Psoas muscle (tissue), 8 donors: ENCODE results near the gene PEAR1. TPM values are rescaled to one million over a fixed set of nuclear protein-coding genes. Genes with fewer than 3 reads are reported as not detected.

Source experiments
- ATAC-seq, 4 donors: fragments of 200-7000 bp; cut with Tn5 transposase; one replicate each; pipeline ENCODE4 v1.9.1; 2020; ENCODE audit warnings: moderate library complexity in 3 of 4, mild to moderate bottlenecking in 2 of 4
- DNase-seq, 2 donors: peaks; one replicate each; pipeline ENCODE4 v3.0.0-alpha.2; 2020
- H3K27ac ChIP-seq: fragments of 200-600 bp; one replicate; pipeline ENCODE4 v1.8.0; 2022
- H3K27me3 ChIP-seq, 3 donors: fragments of 200-600 bp in 1 of 3; one replicate each; pipeline versions ENCODE4 v1.6.1 to v1.8.0; 2013 to 2022; ENCODE audit warnings: low read length in 2 of 3, mild to moderate bottlenecking in 2 of 3, moderate library complexity in 1 of 3; ENCODE audit not compliant: insufficient read depth in 3 of 3
- H3K36me3 ChIP-seq, 2 donors: fragments of 200-600 bp in 1 of 2; one replicate each; pipeline versions ENCODE4 v1.6.1 to v1.8.0; 2013 to 2022; ENCODE audit warnings: low read depth in 1 of 2, mild to moderate bottlenecking in 1 of 2, moderate library complexity in 1 of 2; ENCODE audit not compliant: insufficient read depth in 1 of 2
- H3K4me1 ChIP-seq: fragments of 200-600 bp; one replicate; pipeline ENCODE4 v1.8.0; 2022
- H3K4me3 ChIP-seq: fragments of 200-600 bp; one replicate; pipeline ENCODE4 v1.8.0; 2022; ENCODE audit warnings: mild to moderate bottlenecking
- H3K9me3 ChIP-seq: fragments of 200-600 bp; one replicate; pipeline ENCODE4 v1.8.0; 2022
- WGBS, 3 donors: extraction: QIAGEN DNeasy Blood & Tissue Kit; methylation state at CpG; one replicate each; pipeline versions ENCODE4 v1.1.6 to v1.1.7; 2013; 5-methylcytosine and 5-hydroxymethylcytosine counted together
- intact Hi-C, 2 donors: fragments of 100-400 bp; cut with DNase I; formaldehyde crosslinking; loops; one replicate each; pipeline versions ENCODE4 v1.11.0 to v1.14.2; 2022
- polyA plus RNA-seq, 3 donors: library from polyadenylated mRNA; stranded (reverse); fragments of 200-250 nt; gene quantifications; one replicate each; pipeline ENCODE4 v1.2.3, GENCODE V29; 2013
- total RNA-seq, 4 donors: library from RNA; stranded (reverse); fragmentation: NEBNext Ultra II Directional in 2 of 4; extraction: Animal tissue kit (Norgen Biotek cat#: 25700) in 2 of 4; gene quantifications; one replicate each; pipeline versions ENCODE4 v1.2.1 to v1.2.4, GENCODE V29; 2021 to 2023
- TF ChIP-seq, protein P1 (sequence below): fragments of 200-600 bp; IDR thresholded peaks from one replicate; pipeline ENCODE4 v1.8.0; 2022; ENCODE audit warnings: antibody characterized with exemption
- donor health status: healthy with polysubstance abuse.
- donor health status: DM: no; HTN: no; CAD: no; lungs with moderate emphysema.
- donor health status: Bipolar disorder and iron deficiency.
- donor health status: healthy.
- donor health status: DM: yes; HTN: yes; CAD: no.
- donor health status: DM: no; HTN: no; CAD: no.
- donor health status: DM: no; HTN: no; CAD: no.
- donor health status: DM: yes; HTN: yes; CAD: no.

PEAR1 gene
- total and polyA plus RNA-seq, 7 donors: 2.1 to 7.3 (median 3.8) TPM

DNA sequence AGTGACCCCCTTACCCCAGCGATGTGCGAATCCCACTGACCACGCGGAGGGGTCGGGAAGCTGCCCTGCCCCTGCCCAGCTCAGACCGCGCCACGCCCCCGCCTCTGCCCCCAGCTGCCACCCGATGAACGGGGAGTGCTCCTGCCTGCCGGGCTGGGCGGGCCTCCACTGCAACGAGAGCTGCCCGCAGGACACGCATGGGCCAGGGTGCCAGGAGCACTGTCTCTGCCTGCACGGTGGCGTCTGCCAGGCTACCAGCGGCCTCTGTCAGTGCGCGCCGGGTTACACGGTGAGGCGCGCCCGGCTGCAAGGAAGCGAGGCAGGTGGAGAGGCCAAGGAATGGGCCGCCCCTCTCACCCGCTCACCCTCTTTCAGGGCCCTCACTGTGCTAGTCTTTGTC lies 15.0 kb downstream of the PEAR1 start:
- no peaks in the 10 kb centered on the region for H3K4me1 ChIP-seq
- no peaks in the 10 kb centered on the region for H3K9me3 ChIP-seq
- peak in 3 of 4 donors; percentile 25 to 43 (median 37) for ATAC-seq
- TF ChIP-seq, protein P1, sequence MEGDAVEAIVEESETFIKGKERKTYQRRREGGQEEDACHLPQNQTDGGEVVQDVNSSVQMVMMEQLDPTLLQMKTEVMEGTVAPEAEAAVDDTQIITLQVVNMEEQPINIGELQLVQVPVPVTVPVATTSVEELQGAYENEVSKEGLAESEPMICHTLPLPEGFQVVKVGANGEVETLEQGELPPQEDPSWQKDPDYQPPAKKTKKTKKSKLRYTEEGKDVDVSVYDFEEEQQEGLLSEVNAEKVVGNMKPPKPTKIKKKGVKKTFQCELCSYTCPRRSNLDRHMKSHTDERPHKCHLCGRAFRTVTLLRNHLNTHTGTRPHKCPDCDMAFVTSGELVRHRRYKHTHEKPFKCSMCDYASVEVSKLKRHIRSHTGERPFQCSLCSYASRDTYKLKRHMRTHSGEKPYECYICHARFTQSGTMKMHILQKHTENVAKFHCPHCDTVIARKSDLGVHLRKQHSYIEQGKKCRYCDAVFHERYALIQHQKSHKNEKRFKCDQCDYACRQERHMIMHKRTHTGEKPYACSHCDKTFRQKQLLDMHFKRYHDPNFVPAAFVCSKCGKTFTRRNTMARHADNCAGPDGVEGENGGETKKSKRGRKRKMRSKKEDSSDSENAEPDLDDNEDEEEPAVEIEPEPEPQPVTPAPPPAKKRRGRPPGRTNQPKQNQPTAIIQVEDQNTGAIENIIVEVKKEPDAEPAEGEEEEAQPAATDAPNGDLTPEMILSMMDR: no peak
- DNase-seq: peak in 1 of 2 donors; percentile 55
- WGBS, 3 donors: 48 to 58% (median 51%) methylated on average over 27 to 29 of the region's 29 CpGs
- H3K27ac ChIP-seq: no peak overlapping the region
- intact Hi-C loops: no loop called here
- H3K36me3 ChIP-seq: peaks cover 0 to 11% of the 10 kb centered on the region in 2 donors
- no peak overlapping the region for H3K4me3 ChIP-seq
- H3K27me3 ChIP-seq: peaks cover 0 to 35% (median 0%) of the 10 kb centered on the region in 3 donors

DNA sequence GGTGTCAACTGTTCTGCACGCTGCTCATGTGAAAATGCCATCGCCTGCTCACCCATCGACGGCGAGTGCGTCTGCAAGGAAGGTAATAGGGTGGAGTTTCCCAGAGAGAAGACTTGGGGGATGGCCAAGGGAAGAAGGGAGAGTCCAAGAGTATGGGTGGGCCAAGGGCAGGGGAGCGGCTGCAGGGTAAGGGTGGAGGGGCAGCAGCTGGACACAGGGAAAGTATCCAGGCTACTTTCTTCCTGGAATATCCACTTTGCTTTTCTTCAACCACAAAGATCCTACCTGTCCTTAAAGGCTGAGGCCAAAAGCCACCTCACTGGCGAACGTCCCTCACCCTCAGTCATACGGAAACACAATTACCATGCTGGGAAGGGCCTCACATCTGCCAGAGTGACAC lies 15.4 kb downstream of the PEAR1 start:
- ATAC-seq: no peak

DNA sequence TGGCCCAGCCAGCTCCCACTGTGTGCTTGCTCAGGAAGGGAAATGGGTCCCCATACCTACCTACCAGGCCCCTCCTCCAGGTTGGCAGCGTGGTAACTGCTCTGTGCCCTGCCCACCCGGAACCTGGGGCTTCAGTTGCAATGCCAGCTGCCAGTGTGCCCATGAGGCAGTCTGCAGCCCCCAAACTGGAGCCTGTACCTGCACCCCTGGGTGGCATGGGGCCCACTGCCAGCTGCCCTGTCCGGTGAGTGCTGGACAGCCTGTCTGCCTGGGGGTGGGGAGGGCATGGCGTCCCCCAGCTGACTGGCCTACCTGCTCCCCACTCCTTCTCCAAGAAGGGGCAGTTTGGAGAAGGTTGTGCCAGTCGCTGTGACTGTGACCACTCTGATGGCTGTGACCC lies 16.2 kb downstream of the PEAR1 start:
- WGBS, 3 donors: 67 to 90% (median 90%) methylated on average over 5 of the region's 5 CpGs
- Histone ChIP-seq H3K27me3 (peaks cover 0 to 43% (median 0%) of the 10 kb centered on the region in 3 donors), H3K27ac (no peak overlapping the region), H3K4me3 (no peak overlapping the region), H3K36me3 (peaks cover 0 to 12% of the 10 kb centered on the region in 2 donors), H3K9me3 (no peaks in the 10 kb centered on the region), H3K4me1 (no peaks in the 10 kb centered on the region)
- ATAC-seq (no peak), DNase-seq (peak in 1 of 2 donors; percentile 41)
- TF ChIP-seq, protein P1: no peak
- intact Hi-C loops: loop anchor here in 1 of 2 donors (10.0 kb wide), 1 partner anchor 165 kb away; no protein-coding TSS in a partner anchor

More for the DNA sequence above, 15.4 kb downstream of the PEAR1 start:
- Histone ChIP-seq H3K9me3 (no peaks in the 10 kb centered on the region), H3K27ac (no peak overlapping the region), H3K4me3 (no peak overlapping the region), H3K27me3 (peaks cover 0 to 37% (median 0%) of the 10 kb centered on the region in 3 donors), H3K36me3 (peaks cover 0 to 11% of the 10 kb centered on the region in 2 donors), H3K4me1 (no peaks in the 10 kb centered on the region)
- peak in 1 of 2 donors; percentile 35 for DNase-seq
- TF ChIP-seq, protein P1: no peak
- intact Hi-C loops: no loop called here
- WGBS, 3 donors: 45 to 55% (median 53%) methylated on average over 10 of the region's 10 CpGs

DNA sequence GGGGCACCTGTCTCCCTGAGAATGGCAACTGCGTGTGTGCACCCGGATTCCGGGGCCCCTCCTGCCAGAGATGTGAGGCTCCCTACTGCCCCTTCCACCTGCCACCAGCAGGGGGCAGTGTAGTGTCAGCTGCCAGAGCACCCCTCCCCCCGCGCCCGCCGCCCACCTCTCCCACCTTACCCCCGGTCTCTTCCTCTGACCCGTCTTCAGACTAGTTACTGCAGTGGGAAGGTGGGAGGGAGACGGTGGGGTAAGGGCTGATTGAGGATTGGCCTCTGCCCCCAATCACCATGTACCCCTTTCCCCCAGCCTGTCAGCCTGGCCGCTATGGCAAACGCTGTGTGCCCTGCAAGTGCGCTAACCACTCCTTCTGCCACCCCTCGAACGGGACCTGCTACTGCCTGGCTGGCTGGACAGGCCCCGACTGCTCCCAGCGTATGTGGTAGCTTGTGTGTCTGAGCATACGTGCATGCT lies 16.8 kb downstream of the PEAR1 start:
- 31 to 34% (median 31%) methylated on average over 15 to 18 of the region's 18 CpGs for WGBS, 3 donors
- H3K4me1 ChIP-seq: no peaks in the 10 kb centered on the region
- no peak overlapping the region for H3K4me3 ChIP-seq
- H3K9me3 ChIP-seq: no peaks in the 10 kb centered on the region
- intact Hi-C loops: loop anchor here in 1 of 2 donors (10.0 kb wide), 1 partner anchor 164 kb away; no protein-coding TSS in a partner anchor
- peaks cover 0 to 15% of the 10 kb centered on the region in 2 donors for H3K36me3 ChIP-seq
- H3K27ac ChIP-seq: no peak overlapping the region
- ATAC-seq (peak; percentile 24 to 71 (median 52)), DNase-seq (peak in 1 of 2 donors; percentile 68)
- TF ChIP-seq, protein P1: peak; percentile 81
- peaks cover 0 to 43% (median 0%) of the 10 kb centered on the region in 3 donors for H3K27me3 ChIP-seq
